Measurements from ENCODE around the gene HAND1.
"Not testable (repeated sequence)": the region's sequence is repeated elsewhere in the genome, so short reads cannot be mapped to it uniquely, and the experiment has no call there.

Gene HAND1

GRCh38 chr5:154521756-154522155 lies 43.7 kb upstream of the HAND1 start:
- no peak for DNase-seq (ENCODE audit: low read depth)
- H3K4me3 ChIP-seq (ENCODE audit: low read length): no peak overlapping the region
- no peak for TF ChIP-seq CTCF (conservative IDR thresholded peaks at IDR 0.05; ENCODE audit: low read depth, low read length)

- TF ChIP-seq CTCF (conservative IDR thresholded peaks at IDR 0.05; ENCODE audit: low read depth, low read length): peak; percentile 90
- peak overlapping the region; percentile 20 for H3K4me3 ChIP-seq (ENCODE audit: low read length)
- DNase-seq (ENCODE audit: low read depth): no peak
Observed at GRCh38 chr5:154520861-154521453, 42.9 kb upstream of the HAND1 start.

- no peak for DNase-seq (ENCODE audit: low read depth)
- TF ChIP-seq CTCF (conservative IDR thresholded peaks at IDR 0.05; ENCODE audit: low read depth, low read length): no peak
- no peak overlapping the region for H3K4me3 ChIP-seq (ENCODE audit: low read length)
Observed at GRCh38 chr5:154519359-154519758, 41.3 kb upstream of the HAND1 start.

- no peak for DNase-seq (ENCODE audit: low read depth)
- H3K4me3 ChIP-seq (ENCODE audit: low read length): no peak overlapping the region
- no peak for TF ChIP-seq CTCF (conservative IDR thresholded peaks at IDR 0.05; ENCODE audit: low read depth, low read length)
Observed at GRCh38 chr5:154518438-154518867, 40.4 kb upstream of the HAND1 start.

- DNase-seq (ENCODE audit: low read depth): no peak
- TF ChIP-seq CTCF (conservative IDR thresholded peaks at IDR 0.05; ENCODE audit: low read depth, low read length): no peak
- no peak overlapping the region for H3K4me3 ChIP-seq (ENCODE audit: low read length)
Observed at GRCh38 chr5:154517810-154518437, 39.9 kb upstream of the HAND1 start.

- H3K4me3 ChIP-seq (ENCODE audit: low read length): no peak overlapping the region
- no peak for TF ChIP-seq CTCF (conservative IDR thresholded peaks at IDR 0.05; ENCODE audit: low read depth, low read length)
- no peak for DNase-seq (ENCODE audit: low read depth)
Observed at GRCh38 chr5:154517181-154517580, 39.2 kb upstream of the HAND1 start.

DNA sequence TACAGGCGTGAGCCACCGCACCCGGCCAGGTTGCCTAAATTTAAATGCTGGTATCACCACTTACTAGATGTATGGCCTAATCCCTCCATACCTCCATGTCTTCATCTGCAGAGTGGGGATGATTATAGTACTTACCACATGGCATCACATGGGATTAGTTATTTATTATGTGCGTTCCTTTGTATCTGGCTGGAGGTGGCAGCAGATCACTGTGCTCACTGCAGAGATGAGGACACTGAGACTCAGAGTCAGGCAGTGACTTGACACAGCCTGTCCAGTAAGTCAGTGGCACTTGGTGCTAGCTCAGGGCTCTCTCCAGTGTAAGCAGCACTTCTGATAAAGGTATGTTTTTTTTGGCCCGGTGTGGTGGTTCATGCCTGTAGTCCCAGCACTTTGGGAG lies 38.4 kb upstream of the HAND1 start:
- H3K4me3 ChIP-seq (ENCODE audit: low read length): no peak overlapping the region
- no peak for DNase-seq (ENCODE audit: low read depth)
- TF ChIP-seq CTCF (conservative IDR thresholded peaks at IDR 0.05; ENCODE audit: low read depth, low read length): no peak

GRCh38 chr5:154515488-154515887 lies 37.5 kb upstream of the HAND1 start:
- not testable (repeated sequence) for DNase-seq (ENCODE audit: low read depth); H3K4me3 ChIP-seq (ENCODE audit: low read length)

Data from retinal pigment epithelial cell (primary cell).